Nephron progenitor cell (in vitro differentiated cells): ENCODE data around the gene LTA.

Experiments used
- DNase-seq: peaks from one replicate; pipeline ENCODE4 v3.0.0; 2021
- H3K27ac Mint-ChIP-seq: 2 replicates; pipeline ENCODE4 v1.8.0; 2021; ENCODE audit warnings: mild to moderate bottlenecking, moderate library complexity, mixed read lengths
- H3K27me3 Mint-ChIP-seq: 2 replicates; pipeline ENCODE4 v1.8.0; 2021; ENCODE audit warnings: mild to moderate bottlenecking, low read depth, mixed read lengths; ENCODE audit not compliant: poor library complexity
- H3K36me3 Mint-ChIP-seq: 2 replicates; pipeline ENCODE4 v1.8.0; 2021; ENCODE audit warnings: low read depth, mixed read lengths
- H3K4me1 Mint-ChIP-seq: 2 replicates; pipeline ENCODE4 v1.8.0; 2021; ENCODE audit warnings: mixed read lengths
- H3K4me3 Mint-ChIP-seq: 2 replicates; pipeline ENCODE4 v1.8.0; 2021; ENCODE audit warnings: mild to moderate bottlenecking, moderate library complexity, mixed read lengths
- H3K9me3 Mint-ChIP-seq: 2 replicates; pipeline ENCODE4 v1.8.0; 2021; ENCODE audit warnings: mild to moderate bottlenecking, moderate library complexity, mixed read lengths
- TF ChIP-seq, protein P1 (sequence below): fragments of 200-600 bp; sonication (generic); IDR thresholded peaks from 2 replicates; pipeline ENCODE4 v1.5.0; 2021; ENCODE audit warnings: antibody characterized with exemption

Gene LTA

DNA sequence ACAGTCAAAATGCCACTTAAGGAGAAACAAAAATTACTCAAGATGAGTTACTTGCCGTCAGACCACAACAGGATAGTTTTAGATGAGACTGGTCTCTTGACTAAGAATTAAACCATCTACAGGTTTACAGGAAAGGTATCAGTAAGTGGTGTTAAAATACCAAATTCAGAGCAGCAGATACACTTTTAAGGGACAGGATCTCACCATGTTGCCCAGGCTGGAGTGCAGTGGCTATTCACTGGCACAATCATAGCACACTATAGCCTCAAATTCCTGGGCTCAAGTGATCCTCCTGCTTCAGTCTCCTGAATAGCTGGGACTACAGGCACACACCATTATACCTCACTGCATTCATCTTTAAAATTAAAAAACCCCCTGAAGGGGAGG, 38.6 kb upstream of the LTA start:
- H3K9me3 Mint-ChIP-seq: no peaks in the 10 kb centered on the region
- DNase-seq: no peak
- peaks cover 80% of the 10 kb centered on the region for H3K36me3 Mint-ChIP-seq
- H3K27ac Mint-ChIP-seq: no peak overlapping the region
- TF ChIP-seq, protein P1, sequence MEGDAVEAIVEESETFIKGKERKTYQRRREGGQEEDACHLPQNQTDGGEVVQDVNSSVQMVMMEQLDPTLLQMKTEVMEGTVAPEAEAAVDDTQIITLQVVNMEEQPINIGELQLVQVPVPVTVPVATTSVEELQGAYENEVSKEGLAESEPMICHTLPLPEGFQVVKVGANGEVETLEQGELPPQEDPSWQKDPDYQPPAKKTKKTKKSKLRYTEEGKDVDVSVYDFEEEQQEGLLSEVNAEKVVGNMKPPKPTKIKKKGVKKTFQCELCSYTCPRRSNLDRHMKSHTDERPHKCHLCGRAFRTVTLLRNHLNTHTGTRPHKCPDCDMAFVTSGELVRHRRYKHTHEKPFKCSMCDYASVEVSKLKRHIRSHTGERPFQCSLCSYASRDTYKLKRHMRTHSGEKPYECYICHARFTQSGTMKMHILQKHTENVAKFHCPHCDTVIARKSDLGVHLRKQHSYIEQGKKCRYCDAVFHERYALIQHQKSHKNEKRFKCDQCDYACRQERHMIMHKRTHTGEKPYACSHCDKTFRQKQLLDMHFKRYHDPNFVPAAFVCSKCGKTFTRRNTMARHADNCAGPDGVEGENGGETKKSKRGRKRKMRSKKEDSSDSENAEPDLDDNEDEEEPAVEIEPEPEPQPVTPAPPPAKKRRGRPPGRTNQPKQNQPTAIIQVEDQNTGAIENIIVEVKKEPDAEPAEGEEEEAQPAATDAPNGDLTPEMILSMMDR: no peak
- no peak overlapping the region for H3K4me3 Mint-ChIP-seq
- no peaks in the 10 kb centered on the region for H3K27me3 Mint-ChIP-seq
- peaks cover 58% of the 10 kb centered on the region for H3K4me1 Mint-ChIP-seq

DNA sequence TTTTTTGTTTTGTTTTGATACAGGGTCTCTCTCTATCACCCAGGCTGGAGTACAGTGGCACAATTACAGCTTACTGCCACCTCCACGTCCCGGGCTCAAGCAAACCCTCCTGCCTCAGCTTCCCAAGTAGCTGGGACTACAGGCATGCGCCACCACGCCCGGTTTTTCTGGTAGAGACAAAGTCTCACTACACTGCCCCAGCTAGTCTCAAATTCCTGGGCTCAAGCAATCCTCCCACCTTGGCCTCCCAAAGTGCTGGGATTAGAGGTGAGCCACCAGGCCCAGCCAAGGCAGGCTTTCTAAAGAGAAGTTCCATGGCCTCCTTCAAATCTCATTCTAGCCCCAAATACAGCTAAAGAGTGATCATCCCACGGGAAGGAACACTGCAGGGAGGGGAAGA, 38.1 kb upstream of the LTA start:
- no peaks in the 10 kb centered on the region for H3K27me3 Mint-ChIP-seq
- TF ChIP-seq, protein P1: no peak
- peaks cover 58% of the 10 kb centered on the region for H3K4me1 Mint-ChIP-seq
- no peak overlapping the region for H3K4me3 Mint-ChIP-seq
- no peak for DNase-seq
- H3K36me3 Mint-ChIP-seq: peaks cover 85% of the 10 kb centered on the region
- H3K27ac Mint-ChIP-seq: peak overlapping the region; percentile 89
- H3K9me3 Mint-ChIP-seq: no peaks in the 10 kb centered on the region

DNA sequence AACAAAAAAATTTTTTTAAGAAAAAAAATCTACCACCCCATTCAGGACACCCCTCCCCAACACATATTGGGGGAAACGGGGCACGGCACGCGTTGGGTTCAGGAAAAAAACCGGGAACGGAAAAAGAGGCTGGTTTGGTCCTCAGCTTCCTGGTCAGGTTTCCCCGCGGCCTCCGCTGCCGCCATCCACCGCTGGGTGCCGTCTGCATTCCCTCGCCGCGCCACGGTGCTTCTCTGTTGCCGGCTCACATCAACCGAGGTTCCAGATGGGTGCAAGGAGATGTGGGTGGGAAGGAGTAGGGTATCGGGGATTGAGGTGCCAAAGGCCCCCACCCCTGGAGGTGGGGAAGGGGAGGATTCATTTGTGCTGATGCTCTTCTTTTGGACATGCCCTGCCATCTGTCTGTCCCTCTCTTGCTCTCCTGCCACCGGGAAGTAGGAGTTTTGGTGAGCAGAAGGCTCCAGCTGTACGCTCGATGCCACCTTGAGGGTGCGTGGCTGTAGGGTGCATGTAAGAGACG, 37.5 kb upstream of the LTA start:
- TF ChIP-seq, protein P1: no peak
- DNase-seq: no peak
- Mint-ChIP-seq H3K27ac (no peak overlapping the region), H3K27me3 (no peaks in the 10 kb centered on the region), H3K9me3 (no peaks in the 10 kb centered on the region), H3K36me3 (peaks cover 90% of the 10 kb centered on the region), H3K4me3 (no peak overlapping the region), H3K4me1 (peaks cover 62% of the 10 kb centered on the region)

DNA sequence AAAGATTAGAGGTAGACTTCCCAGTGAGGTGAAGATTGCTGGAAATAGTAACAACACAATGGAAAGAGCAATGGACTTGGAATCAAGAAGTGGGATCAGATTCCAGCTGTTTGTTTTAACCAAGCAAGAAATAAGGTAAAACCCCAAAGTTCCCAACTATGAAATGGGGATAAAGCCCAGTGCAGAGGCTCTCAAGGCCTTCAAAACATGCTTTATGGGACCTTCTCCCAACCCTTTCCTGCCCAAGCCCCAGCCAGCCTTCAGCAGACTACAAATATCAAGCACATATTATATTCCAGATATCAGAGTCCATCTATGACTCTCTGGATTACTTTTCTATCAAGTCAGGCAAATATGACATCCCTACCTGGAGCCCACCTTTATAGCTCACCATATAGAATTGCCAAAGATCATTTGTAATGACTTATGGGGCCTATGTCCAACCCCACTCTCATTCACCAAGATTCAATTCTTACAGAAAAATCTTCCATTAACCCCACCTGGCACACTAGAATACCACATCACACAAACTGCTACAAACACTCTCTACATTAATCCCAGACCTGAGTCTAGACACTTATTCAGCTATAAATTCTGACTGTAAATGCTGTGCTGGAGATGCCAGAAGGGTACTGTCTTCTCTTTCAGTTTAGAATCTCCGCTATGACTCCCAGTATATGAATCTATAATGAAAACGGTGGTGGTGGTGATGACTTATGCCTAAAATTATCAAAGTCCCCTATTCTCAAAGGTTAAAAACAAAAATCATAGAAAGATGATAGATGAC, 36.4 kb upstream of the LTA start:
- no peaks in the 10 kb centered on the region for H3K9me3 Mint-ChIP-seq
- no peak overlapping the region for H3K27ac Mint-ChIP-seq
- H3K4me1 Mint-ChIP-seq: peaks cover 61% of the 10 kb centered on the region
- TF ChIP-seq, protein P1: no peak
- H3K4me3 Mint-ChIP-seq: no peak overlapping the region
- no peaks in the 10 kb centered on the region for H3K27me3 Mint-ChIP-seq
- H3K36me3 Mint-ChIP-seq: peaks cover 90% of the 10 kb centered on the region
- no peak for DNase-seq

DNA sequence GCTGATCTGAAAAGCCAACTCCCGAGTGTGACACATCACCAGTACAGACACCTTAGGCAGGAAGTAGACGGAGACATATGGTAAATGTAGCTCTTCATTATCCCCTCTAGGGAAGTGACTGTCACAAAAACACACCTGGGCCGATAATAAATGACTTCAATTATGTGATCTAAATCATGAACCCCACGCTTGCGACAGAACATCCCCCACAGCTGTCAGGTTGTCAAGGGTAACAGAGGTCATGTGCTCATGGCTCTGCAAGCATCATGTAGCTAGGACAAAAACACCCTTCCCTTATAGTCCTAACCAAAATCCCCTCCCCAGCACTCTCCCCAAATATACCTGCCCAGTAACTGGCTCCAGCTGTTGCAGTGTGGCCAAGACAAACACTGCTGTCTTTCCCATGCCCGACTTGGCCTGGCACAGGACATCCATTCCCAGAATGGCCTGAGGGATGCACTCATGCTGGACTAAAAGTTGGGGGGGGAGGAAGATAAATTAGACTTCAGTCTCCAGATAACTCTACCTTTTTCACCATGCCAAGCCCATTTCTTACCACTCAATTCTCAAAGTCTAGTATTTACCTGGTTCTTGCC, 33.2 kb upstream of the LTA start:
- H3K27me3 Mint-ChIP-seq: no peaks in the 10 kb centered on the region
- peaks cover 68% of the 10 kb centered on the region for H3K36me3 Mint-ChIP-seq
- no peaks in the 10 kb centered on the region for H3K9me3 Mint-ChIP-seq
- H3K4me3 Mint-ChIP-seq: peak overlapping the region; percentile 100
- peaks cover 70% of the 10 kb centered on the region for H3K4me1 Mint-ChIP-seq
- no peak for DNase-seq
- H3K27ac Mint-ChIP-seq: peak overlapping the region; percentile 40
- TF ChIP-seq, protein P1: no peak

DNA sequence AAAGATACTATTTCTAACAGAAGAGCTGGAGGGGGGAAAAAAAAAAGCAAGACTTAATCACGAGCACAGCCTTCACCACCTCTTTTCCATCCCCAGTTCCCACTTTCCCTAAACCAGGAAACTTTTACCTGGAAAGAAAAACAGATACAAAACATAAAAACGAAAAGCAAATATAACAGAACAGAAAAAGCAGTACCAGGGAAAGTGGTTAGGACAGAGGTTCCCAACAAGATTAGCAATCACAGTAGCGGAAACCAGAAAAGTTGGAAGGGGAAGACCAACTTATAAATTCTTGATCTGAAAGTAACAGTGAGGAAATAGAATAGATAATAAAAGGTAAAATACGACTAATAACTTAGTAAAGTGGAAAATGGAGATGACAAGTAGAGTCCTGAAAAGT, 31.4 kb upstream of the LTA start:
- peak overlapping the region; percentile 100 for H3K4me3 Mint-ChIP-seq
- peak overlapping the region; percentile 100 for H3K27ac Mint-ChIP-seq
- H3K27me3 Mint-ChIP-seq: no peaks in the 10 kb centered on the region
- H3K9me3 Mint-ChIP-seq: no peaks in the 10 kb centered on the region
- DNase-seq: no peak
- H3K4me1 Mint-ChIP-seq: peaks cover 75% of the 10 kb centered on the region
- TF ChIP-seq, protein P1: no peak
- H3K36me3 Mint-ChIP-seq: peaks cover 52% of the 10 kb centered on the region
